ENCODE data around the gene PRKCA. TPM values are rescaled to one million over a fixed set of nuclear protein-coding genes. Genes with fewer than 3 reads are reported as not detected.

The PRKCA gene
- total RNA-seq, 2 donors from 2014 or later = 6.5 to 6.6 TPM

DNA sequence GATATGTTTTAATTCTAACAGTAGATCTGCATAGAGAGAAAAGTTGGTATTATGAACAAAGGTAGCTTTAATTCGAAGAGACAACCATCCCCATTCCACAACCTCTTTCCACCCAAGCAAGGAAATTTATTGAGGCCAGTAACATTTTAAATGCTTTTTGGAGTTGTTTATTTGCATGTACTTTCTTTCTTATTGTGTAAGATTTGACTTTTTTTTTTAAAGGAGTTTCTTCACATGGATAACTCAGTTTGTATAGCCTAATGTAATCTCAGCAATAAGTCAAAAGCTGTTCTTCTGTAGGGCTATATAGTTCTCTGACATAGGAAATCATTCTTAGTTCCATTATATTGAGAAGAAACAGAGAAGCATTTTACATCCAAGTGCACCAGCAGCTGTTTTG, 163.3 kb downstream of the PRKCA start:
- H3K27ac ChIP-seq = no peak overlapping the region
- H3K4me1 ChIP-seq = peaks cover 31% of the 10 kb centered on the region
- H3K4me3 ChIP-seq = no peak overlapping the region
- TF ChIP-seq CTCF (IDR thresholded peaks at IDR 0.05) (no peak), POLR2A (IDR thresholded peaks at IDR 0.05) (no peak)
- no peaks in the 10 kb centered on the region for H3K27me3 ChIP-seq
- H3K36me3 ChIP-seq (replicated peaks in 1 of 2; ENCODE audit: insufficient read depth in 1 of 2, low read depth in 2 of 2) = no peaks in the 10 kb centered on the region
- ATAC-seq (no peak), DNase-seq (no peak)
- H3K9me3 ChIP-seq = no peaks in the 10 kb centered on the region
- 96 to 100% methylated on average over 1 of the region's 1 CpG for WGBS, 2 donors
- intact Hi-C loops (cut with DNase I) = no loop called here

GRCh38 chr17:66466106-66466820, 163.8 kb downstream of the PRKCA start:
- peaks cover 31% of the 10 kb centered on the region for H3K4me1 ChIP-seq
- H3K9me3 ChIP-seq = no peaks in the 10 kb centered on the region
- H3K27ac ChIP-seq = no peak overlapping the region
- intact Hi-C loops (cut with DNase I) = no loop called here
- no peak for TF ChIP-seq CTCF (IDR thresholded peaks at IDR 0.05)
- no peak for TF ChIP-seq POLR2A (IDR thresholded peaks at IDR 0.05)
- DNase-seq = no peak
- no peaks in the 10 kb centered on the region for H3K36me3 ChIP-seq (replicated peaks in 1 of 2; ENCODE audit: insufficient read depth in 1 of 2, low read depth in 2 of 2)
- H3K27me3 ChIP-seq = no peaks in the 10 kb centered on the region
- 77 to 86% methylated on average over 10 to 11 of the region's 11 CpGs for WGBS, 2 donors
- no peak for ATAC-seq
- no peak overlapping the region for H3K4me3 ChIP-seq

GRCh38 chr17:66466840-66467367, 164.5 kb downstream of the PRKCA start:
- no peaks in the 10 kb centered on the region for H3K36me3 ChIP-seq (replicated peaks in 1 of 2; ENCODE audit: insufficient read depth in 1 of 2, low read depth in 2 of 2)
- H3K27me3 ChIP-seq = no peaks in the 10 kb centered on the region
- no peak for TF ChIP-seq CTCF (IDR thresholded peaks at IDR 0.05)
- TF ChIP-seq POLR2A (IDR thresholded peaks at IDR 0.05) = no peak
- DNase-seq (peak in 1 of 4 donors; percentile 39), ATAC-seq (peak; percentile 73)
- 65 to 70% methylated on average over 7 of the region's 7 CpGs for WGBS, 2 donors
- H3K9me3 ChIP-seq = no peaks in the 10 kb centered on the region
- peaks cover 31% of the 10 kb centered on the region for H3K4me1 ChIP-seq
- no peak overlapping the region for H3K27ac ChIP-seq
- no peak overlapping the region for H3K4me3 ChIP-seq
- intact Hi-C loops (cut with DNase I) = no loop called here

- ATAC-seq (no peak), DNase-seq (no peak)
- peaks cover 27% of the 10 kb centered on the region for H3K4me1 ChIP-seq
- TF ChIP-seq POLR2A (IDR thresholded peaks at IDR 0.05) (no peak), CTCF (IDR thresholded peaks at IDR 0.05) (no peak)
- H3K9me3 ChIP-seq = no peaks in the 10 kb centered on the region
- intact Hi-C loops (cut with DNase I) = no loop called here
- H3K27ac ChIP-seq = no peak overlapping the region
- H3K4me3 ChIP-seq = no peak overlapping the region
- no peaks in the 10 kb centered on the region for H3K36me3 ChIP-seq (replicated peaks in 1 of 2; ENCODE audit: insufficient read depth in 1 of 2, low read depth in 2 of 2)
- H3K27me3 ChIP-seq = no peaks in the 10 kb centered on the region
- WGBS, 2 donors = 69 to 71% methylated on average over 6 of the region's 6 CpGs
These were observed 165.4 kb downstream of the PRKCA start for GRCh38 chr17:66467766-66468165.
